ENCODE results near the gene SIRT6. TPM values are rescaled to one million over a fixed set of nuclear protein-coding genes. Genes with fewer than 3 reads are reported as not detected.

SIRT6 gene
- total RNA-seq, 2 donors from 2014 or later: 13.2 to 54.1 TPM

- Histone ChIP-seq H3K9me3 (no peaks in the 10 kb centered on the region), H3K27me3 (no peaks in the 10 kb centered on the region), H3K4me1 (no peaks in the 10 kb centered on the region), H3K27ac (no peak overlapping the region), H3K36me3 (replicated peaks in 1 of 2; ENCODE audit: insufficient read depth in 1 of 2, low read depth in 2 of 2) (no peaks in the 10 kb centered on the region), H3K4me3 (no peak overlapping the region)
- intact Hi-C loops (cut with DNase I): no loop called here
- no peak for ATAC-seq
- no peak for TF ChIP-seq POLR2A (IDR thresholded peaks at IDR 0.05)
- TF ChIP-seq, protein P1, sequence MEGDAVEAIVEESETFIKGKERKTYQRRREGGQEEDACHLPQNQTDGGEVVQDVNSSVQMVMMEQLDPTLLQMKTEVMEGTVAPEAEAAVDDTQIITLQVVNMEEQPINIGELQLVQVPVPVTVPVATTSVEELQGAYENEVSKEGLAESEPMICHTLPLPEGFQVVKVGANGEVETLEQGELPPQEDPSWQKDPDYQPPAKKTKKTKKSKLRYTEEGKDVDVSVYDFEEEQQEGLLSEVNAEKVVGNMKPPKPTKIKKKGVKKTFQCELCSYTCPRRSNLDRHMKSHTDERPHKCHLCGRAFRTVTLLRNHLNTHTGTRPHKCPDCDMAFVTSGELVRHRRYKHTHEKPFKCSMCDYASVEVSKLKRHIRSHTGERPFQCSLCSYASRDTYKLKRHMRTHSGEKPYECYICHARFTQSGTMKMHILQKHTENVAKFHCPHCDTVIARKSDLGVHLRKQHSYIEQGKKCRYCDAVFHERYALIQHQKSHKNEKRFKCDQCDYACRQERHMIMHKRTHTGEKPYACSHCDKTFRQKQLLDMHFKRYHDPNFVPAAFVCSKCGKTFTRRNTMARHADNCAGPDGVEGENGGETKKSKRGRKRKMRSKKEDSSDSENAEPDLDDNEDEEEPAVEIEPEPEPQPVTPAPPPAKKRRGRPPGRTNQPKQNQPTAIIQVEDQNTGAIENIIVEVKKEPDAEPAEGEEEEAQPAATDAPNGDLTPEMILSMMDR (IDR thresholded peaks at IDR 0.05): no peak
- no peak for DNase-seq
- WGBS, 2 donors: 92 to 96% methylated on average over 32 to 36 of the region's 81 CpGs
Observed at GRCh38 chr19:4217429-4218264, 35.3 kb upstream of the SIRT6 start.

- intact Hi-C loops (cut with DNase I): no loop called here
- DNase-seq (no peak), ATAC-seq (no peak)
- H3K27ac ChIP-seq: no peak overlapping the region
- TF ChIP-seq, protein P1 (IDR thresholded peaks at IDR 0.05): no peak
- TF ChIP-seq POLR2A (IDR thresholded peaks at IDR 0.05): no peak
- H3K4me1 ChIP-seq: no peaks in the 10 kb centered on the region
- H3K9me3 ChIP-seq: no peaks in the 10 kb centered on the region
- no peaks in the 10 kb centered on the region for H3K36me3 ChIP-seq (replicated peaks in 1 of 2; ENCODE audit: insufficient read depth in 1 of 2, low read depth in 2 of 2)
- no peak overlapping the region for H3K4me3 ChIP-seq
- H3K27me3 ChIP-seq: no peaks in the 10 kb centered on the region
- whole genome bisulfite sequencing, 2 donors: 78 to 83% methylated on average over 6 of the region's 6 CpGs
Observed at GRCh38 chr19:4216846-4217245, 34.5 kb upstream of the SIRT6 start.

DNA sequence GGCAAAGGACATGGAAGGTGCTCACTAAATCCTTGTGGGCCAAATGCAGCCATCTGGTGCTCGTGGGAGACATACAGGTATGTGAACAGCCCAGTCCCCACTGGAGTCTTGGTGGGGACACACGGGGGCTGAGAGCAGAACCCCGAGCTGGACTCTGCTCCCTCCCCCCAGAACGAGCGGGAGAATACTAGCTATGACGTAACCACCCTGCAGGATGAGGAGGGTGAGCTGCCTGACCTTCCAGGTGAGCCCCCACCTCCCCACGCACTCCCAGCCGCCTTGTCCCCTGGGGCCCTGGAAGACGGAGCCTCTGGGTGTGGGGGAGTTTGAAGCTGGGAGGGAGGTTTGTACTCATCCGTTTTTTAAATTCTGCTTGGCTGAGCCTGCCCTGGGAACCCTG lies 33.4 kb upstream of the SIRT6 start:
- H3K9me3 ChIP-seq: no peaks in the 10 kb centered on the region
- no peak overlapping the region for H3K4me3 ChIP-seq
- WGBS, 2 donors: 70 to 76% methylated on average over 2 to 10 of the region's 10 CpGs
- no peak for TF ChIP-seq POLR2A (IDR thresholded peaks at IDR 0.05)
- TF ChIP-seq, protein P1 (IDR thresholded peaks at IDR 0.05): no peak
- H3K4me1 ChIP-seq: no peaks in the 10 kb centered on the region
- ATAC-seq (no peak), DNase-seq (no peak)
- no peaks in the 10 kb centered on the region for H3K27me3 ChIP-seq
- no peaks in the 10 kb centered on the region for H3K36me3 ChIP-seq (replicated peaks in 1 of 2; ENCODE audit: insufficient read depth in 1 of 2, low read depth in 2 of 2)
- H3K27ac ChIP-seq: no peak overlapping the region
- intact Hi-C loops (cut with DNase I): no loop called here

DNA sequence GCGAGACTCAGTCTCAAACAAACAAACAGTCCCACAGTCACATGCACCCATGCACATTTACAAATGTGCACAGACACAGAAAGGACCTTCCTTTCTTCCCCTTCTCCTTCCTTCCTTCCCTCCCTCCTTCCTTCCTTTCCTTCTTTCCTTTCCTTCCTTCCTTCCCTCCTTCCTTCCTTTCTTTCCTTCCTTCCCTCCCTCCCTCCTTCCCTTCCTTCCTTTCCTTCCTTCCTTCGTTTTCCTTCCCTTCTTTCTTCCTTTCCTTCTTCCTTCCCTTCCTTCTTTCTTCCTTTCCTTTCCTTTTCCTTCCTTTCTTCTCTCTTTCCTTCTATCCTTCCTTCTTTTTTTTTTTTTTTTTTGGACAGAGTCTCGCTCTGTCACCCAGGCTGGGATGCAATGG lies 30.8 kb upstream of the SIRT6 start:
- TF ChIP-seq, protein P1 (IDR thresholded peaks at IDR 0.05): no peak
- TF ChIP-seq POLR2A (IDR thresholded peaks at IDR 0.05): no peak
- no peak for DNase-seq
- Histone ChIP-seq H3K4me1 (no peaks in the 10 kb centered on the region), H3K27ac (no peak overlapping the region), H3K9me3 (no peaks in the 10 kb centered on the region), H3K4me3 (no peak overlapping the region), H3K27me3 (no peaks in the 10 kb centered on the region), H3K36me3 (replicated peaks in 1 of 2; ENCODE audit: insufficient read depth in 1 of 2, low read depth in 2 of 2) (no peaks in the 10 kb centered on the region)
- intact Hi-C loops (cut with DNase I): no loop called here
- 74 to 90% methylated on average over 2 to 3 of the region's 3 CpGs for WGBS, 2 donors
- no peak for ATAC-seq
